HCT116 (cell line): ENCODE measurements around the gene PRKD3. TPM values are rescaled to one million over a fixed set of nuclear protein-coding genes. Genes with fewer than 3 reads are reported as not detected.

Experiments used
- ATAC-seq: fragments of 200-7000 bp; cut with Tn5 transposase; 2 replicates; pipeline ENCODE4 v1.9.1; 2020; ENCODE audit warnings: mild to moderate bottlenecking, moderate library complexity
- BruUV-seq: library from RNA; stranded (reverse); fragments of 400-500 nt; replicated peaks from 2 replicates; lab custom pipeline; 2021; lab: Mats Ljungman, UMichigan
- CTCF ChIA-PET: fragments of 300-600 bp; sonication (Branson Sonifier 250); formaldehyde crosslinking; loops from one replicate; lab custom pipeline; 2021; ENCODE audit warnings: antibody characterized with exemption; lab: Charles Lee
- POLR2A ChIA-PET: fragments of 300-600, 350-600 bp; sonication (Branson Sonifier 250); formaldehyde crosslinking; loops from one replicate; lab custom pipeline; 2021; ENCODE audit warnings: antibody characterized with exemption; lab: Charles Lee
- RAD21 ChIA-PET, 2 experiments: fragments of 300-600 bp; sonication (Branson Sonifier 250); formaldehyde crosslinking; loops; one replicate each; lab custom pipeline; 2023; ENCODE audit warnings: low total read pairs in 2 of 2; ENCODE audit not compliant: uncharacterized antibody in 2 of 2, unreplicated experiment in 2 of 2, low non-redundant PET in 1 of 2; lab: Charles Lee
- DNase-seq: peaks from one replicate; pipeline ENCODE4 v3.0.0-alpha.2; 2010; ENCODE audit warnings: low read depth, low spot score
- H2AFZ ChIP-seq: fragments of 200-600 bp; shearing (Covaris generic), sonication (generic); 2 replicates; pipeline ENCODE4 v1.6.1; 2017; ENCODE audit warnings: low read depth, mixed run types, mixed read lengths, antibody characterized with exemption, low read length; ENCODE audit not compliant: poor library complexity, severe bottlenecking
- H3K27ac ChIP-seq: 2 replicates; pipeline ENCODE4 v1.5.1; 2012; ENCODE audit warnings: low read depth, low read length
- H3K27me3 ChIP-seq: fragments of 200-600 bp; sonication (generic); 2 replicates; pipeline ENCODE4 v1.6.1; 2016; ENCODE audit warnings: mixed run types, low read length, mixed read lengths; ENCODE audit not compliant: insufficient read depth
- H3K36me3 ChIP-seq, 2 experiments: fragments of 200-500 bp in 1 of 2; fragments of 200-600 bp in 1 of 2; sonication (Bioruptor generic) in 1 of 2; sonication (generic) in 1 of 2; 2 replicates each; pipeline versions ENCODE4 v1.5.1 to v1.6.1; 2014 to 2016; ENCODE audit warnings: low read length in 2 of 2, inconsistent platforms in 1 of 2, mixed read lengths in 1 of 2, mixed run types in 1 of 2; ENCODE audit not compliant: insufficient read depth in 2 of 2, control insufficient read depth in 1 of 2
- H3K4me1 ChIP-seq, 2 experiments: fragments of 200-600 bp in 1 of 2; sonication (generic) in 1 of 2; 2 replicates each; pipeline versions ENCODE4 v1.5.1 to v1.6.1; 2012 to 2017; ENCODE audit warnings: low read length in 2 of 2, inconsistent platforms in 1 of 2, mild to moderate bottlenecking in 1 of 2, mixed read lengths in 1 of 2, mixed run types in 1 of 2, moderate library complexity in 1 of 2; ENCODE audit not compliant: insufficient read depth in 2 of 2, control insufficient read depth in 1 of 2
- H3K4me2 ChIP-seq: fragments of 200-600 bp; sonication (generic); 2 replicates; pipeline ENCODE4 v1.6.1; 2017; ENCODE audit warnings: mixed run types, low read length, mixed read lengths
- H3K4me3 ChIP-seq, 2 experiments: fragments of 200-600 bp in 1 of 2; sonication (generic) in 1 of 2; replicated peaks in 1 of 2; 2 replicates each; pipeline ENCODE4 v1.5.1; 2011 to 2016; ENCODE audit warnings: low read length in 2 of 2, control low read depth in 1 of 2, low read depth in 1 of 2, mild to moderate bottlenecking in 1 of 2, mixed read lengths in 1 of 2, mixed run types in 1 of 2
- H3K79me2 ChIP-seq: fragments of 200-600 bp; sonication (generic); 2 replicates; pipeline ENCODE4 v1.6.1; 2017; ENCODE audit warnings: mild to moderate bottlenecking, mixed run types, low read length, moderate library complexity, mixed read lengths; ENCODE audit not compliant: insufficient read depth
- H3K9ac ChIP-seq: fragments of 200-600 bp; sonication (generic); 2 replicates; pipeline ENCODE4 v1.6.1; 2016; ENCODE audit warnings: low read length, mixed read lengths
- H3K9me2 ChIP-seq: fragments of 200-600 bp; sonication (generic), shearing (Covaris generic); 2 replicates; pipeline ENCODE4 v1.6.1; 2017; ENCODE audit warnings: mixed run types, mild to moderate bottlenecking, moderate library complexity; ENCODE audit not compliant: insufficient read depth
- H3K9me3 ChIP-seq, 2 experiments: fragments of 200-500 bp in 1 of 2; fragments of 200-600 bp in 1 of 2; sonication (Bioruptor generic) in 1 of 2; sonication (generic) in 1 of 2; 2 replicates each; pipeline ENCODE4 v1.6.1; 2014 to 2017; ENCODE audit warnings: low read length in 2 of 2, mixed read lengths in 2 of 2, inconsistent platforms in 1 of 2, low read depth in 1 of 2, mild to moderate bottlenecking in 1 of 2, mixed run types in 1 of 2, moderate library complexity in 1 of 2; ENCODE audit not compliant: control insufficient read depth in 1 of 2, insufficient read depth in 1 of 2
- H4K20me1 ChIP-seq: fragments of 200-600 bp; sonication (generic), shearing (Covaris generic); 2 replicates; pipeline ENCODE4 v1.6.1; 2017; ENCODE audit warnings: mixed run types, mild to moderate bottlenecking, moderate library complexity; ENCODE audit not compliant: insufficient read depth
- CBX3 ChIP-seq: IDR thresholded peaks from 2 replicates; pipeline ENCODE4 v1.6.1; 2012; ENCODE audit warnings: low read depth
- CEBPB ChIP-seq: IDR thresholded peaks from 2 replicates; pipeline ENCODE4 v1.6.1; 2012; ENCODE audit warnings: low read depth
- EGR1 ChIP-seq: IDR thresholded peaks from 2 replicates; pipeline ENCODE4 v1.6.1; 2012; ENCODE audit warnings: low read depth
- EZH2 ChIP-seq: fragments of 200-600 bp; sonication (generic); IDR thresholded peaks from 2 replicates; pipeline ENCODE4 v1.6.1; 2017; ENCODE audit warnings: antibody characterized with exemption, mixed run types
- EZH2phosphoT487 ChIP-seq: fragments of 200-600 bp; IDR thresholded peaks from 2 replicates; pipeline ENCODE4 v1.6.1; 2018; ENCODE audit warnings: antibody characterized with exemption, borderline replicate concordance
- FOSL1 ChIP-seq: IDR thresholded peaks from 2 replicates; pipeline ENCODE4 v1.6.1; 2012; ENCODE audit warnings: low read depth
- POLR2A ChIP-seq: IDR thresholded peaks from 2 replicates; pipeline ENCODE4 v1.7.0; 2011; ENCODE audit warnings: borderline replicate concordance; ENCODE audit not compliant: insufficient read depth, insufficient read length; ENCODE audit errors: extremely low read depth
- POLR2AphosphoS5 ChIP-seq: IDR thresholded peaks from 2 replicates; pipeline ENCODE4 v1.6.1; 2011; ENCODE audit warnings: mild to moderate bottlenecking, low read depth, low read length, moderate library complexity
- RAD21 ChIP-seq: IDR thresholded peaks from 2 replicates; pipeline ENCODE4 v1.6.1; 2012; ENCODE audit warnings: low read depth, mild to moderate bottlenecking
- SIN3A ChIP-seq: IDR thresholded peaks from 2 replicates; pipeline ENCODE4 v1.6.1; 2012; ENCODE audit warnings: low read depth
- SRF ChIP-seq: IDR thresholded peaks from 2 replicates; pipeline ENCODE4 v1.6.1; 2012; ENCODE audit warnings: low read depth
- TCF7L2 ChIP-seq: IDR thresholded peaks from 2 replicates; pipeline ENCODE4 v1.7.0; 2011; ENCODE audit warnings: borderline replicate concordance, inconsistent platforms; ENCODE audit not compliant: insufficient read depth, insufficient read length; ENCODE audit errors: extremely low read depth
- ZFX ChIP-seq: fragments of 450-650 bp; IDR thresholded peaks from 2 replicates; pipeline ENCODE4 v1.6.1; 2017
- ZNF274 ChIP-seq: fragments of 200-500 bp; sonication (Bioruptor generic); IDR thresholded peaks from 2 replicates; pipeline ENCODE4 v1.6.1; 2014; ENCODE audit warnings: mild to moderate bottlenecking, low read depth, low read length, inconsistent platforms
- intact Hi-C: fragments of 100-400 bp; cut with micrococcal nuclease; formaldehyde crosslinking; loops from 2 replicates; pipeline ENCODE4 v1.10.0; 2022
- total RNA-seq: library from RNA; stranded (reverse); gene quantifications from one replicate; pipeline ENCODE4 v1.2.1, GENCODE V29; 2021; ENCODE audit not compliant: unreplicated experiment
- TF ChIP-seq, protein P1 (sequence below), 3 experiments: fragments of 200-600 bp in 1 of 3; sonication (generic) in 1 of 3; IDR thresholded peaks in 2 of 3; conservative IDR thresholded peaks in 1 of 3; 2 replicates each; pipeline ENCODE4 v1.5.1; 2012 to 2017; ENCODE audit warnings: low read depth in 2 of 3, low read length in 2 of 3, antibody characterized with exemption in 1 of 3, borderline replicate concordance in 1 of 3, control low read depth in 1 of 3, mild to moderate bottlenecking in 1 of 3, mixed read lengths in 1 of 3, mixed run types in 1 of 3, moderate library complexity in 1 of 3; ENCODE audit not compliant: insufficient read depth in 1 of 3
- TF ChIP-seq, protein P2 (sequence below): IDR thresholded peaks from 2 replicates; pipeline ENCODE4 v1.6.1; 2012; ENCODE audit warnings: low read depth
- TF ChIP-seq, protein P3 (sequence below): IDR thresholded peaks from 2 replicates; pipeline ENCODE4 v1.6.1; 2012
- TF ChIP-seq, protein P4 (sequence below): IDR thresholded peaks from 2 replicates; pipeline ENCODE4 v1.6.1; 2012

PRKD3 gene
- total RNA-seq, 1 experiment from 2014 or later: 13.9 TPM

DNA sequence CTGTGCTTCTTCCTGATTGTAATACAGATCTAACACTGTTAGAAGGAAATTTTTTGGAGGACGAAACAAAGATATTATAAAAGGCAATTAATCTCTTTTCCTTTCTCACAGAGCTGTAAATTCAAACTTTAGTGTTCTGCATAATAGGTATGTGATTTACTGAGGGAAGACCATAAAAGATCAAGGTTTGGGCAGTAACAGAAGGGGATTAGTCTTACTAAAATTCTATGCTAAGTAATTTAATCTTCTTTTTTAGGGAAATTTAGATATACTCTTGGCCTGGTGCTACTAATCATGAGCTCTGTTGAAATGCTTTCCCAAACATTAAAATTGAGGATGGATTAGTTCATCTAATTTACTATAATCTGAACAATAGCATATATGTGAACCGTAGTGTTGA is 11.0 kb upstream of the PRKD3 start (continued):
- TF ChIP-seq, protein P1, sequence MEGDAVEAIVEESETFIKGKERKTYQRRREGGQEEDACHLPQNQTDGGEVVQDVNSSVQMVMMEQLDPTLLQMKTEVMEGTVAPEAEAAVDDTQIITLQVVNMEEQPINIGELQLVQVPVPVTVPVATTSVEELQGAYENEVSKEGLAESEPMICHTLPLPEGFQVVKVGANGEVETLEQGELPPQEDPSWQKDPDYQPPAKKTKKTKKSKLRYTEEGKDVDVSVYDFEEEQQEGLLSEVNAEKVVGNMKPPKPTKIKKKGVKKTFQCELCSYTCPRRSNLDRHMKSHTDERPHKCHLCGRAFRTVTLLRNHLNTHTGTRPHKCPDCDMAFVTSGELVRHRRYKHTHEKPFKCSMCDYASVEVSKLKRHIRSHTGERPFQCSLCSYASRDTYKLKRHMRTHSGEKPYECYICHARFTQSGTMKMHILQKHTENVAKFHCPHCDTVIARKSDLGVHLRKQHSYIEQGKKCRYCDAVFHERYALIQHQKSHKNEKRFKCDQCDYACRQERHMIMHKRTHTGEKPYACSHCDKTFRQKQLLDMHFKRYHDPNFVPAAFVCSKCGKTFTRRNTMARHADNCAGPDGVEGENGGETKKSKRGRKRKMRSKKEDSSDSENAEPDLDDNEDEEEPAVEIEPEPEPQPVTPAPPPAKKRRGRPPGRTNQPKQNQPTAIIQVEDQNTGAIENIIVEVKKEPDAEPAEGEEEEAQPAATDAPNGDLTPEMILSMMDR (IDR thresholded peaks at IDR 0.05 in 2 of 3, conservative IDR thresholded peaks at IDR 0.05 in 1 of 3; ENCODE audit: borderline replicate concordance in 1 of 3, insufficient read depth in 1 of 3, low read depth in 2 of 3, low read length in 2 of 3): no peak
- TF ChIP-seq, protein P2, sequence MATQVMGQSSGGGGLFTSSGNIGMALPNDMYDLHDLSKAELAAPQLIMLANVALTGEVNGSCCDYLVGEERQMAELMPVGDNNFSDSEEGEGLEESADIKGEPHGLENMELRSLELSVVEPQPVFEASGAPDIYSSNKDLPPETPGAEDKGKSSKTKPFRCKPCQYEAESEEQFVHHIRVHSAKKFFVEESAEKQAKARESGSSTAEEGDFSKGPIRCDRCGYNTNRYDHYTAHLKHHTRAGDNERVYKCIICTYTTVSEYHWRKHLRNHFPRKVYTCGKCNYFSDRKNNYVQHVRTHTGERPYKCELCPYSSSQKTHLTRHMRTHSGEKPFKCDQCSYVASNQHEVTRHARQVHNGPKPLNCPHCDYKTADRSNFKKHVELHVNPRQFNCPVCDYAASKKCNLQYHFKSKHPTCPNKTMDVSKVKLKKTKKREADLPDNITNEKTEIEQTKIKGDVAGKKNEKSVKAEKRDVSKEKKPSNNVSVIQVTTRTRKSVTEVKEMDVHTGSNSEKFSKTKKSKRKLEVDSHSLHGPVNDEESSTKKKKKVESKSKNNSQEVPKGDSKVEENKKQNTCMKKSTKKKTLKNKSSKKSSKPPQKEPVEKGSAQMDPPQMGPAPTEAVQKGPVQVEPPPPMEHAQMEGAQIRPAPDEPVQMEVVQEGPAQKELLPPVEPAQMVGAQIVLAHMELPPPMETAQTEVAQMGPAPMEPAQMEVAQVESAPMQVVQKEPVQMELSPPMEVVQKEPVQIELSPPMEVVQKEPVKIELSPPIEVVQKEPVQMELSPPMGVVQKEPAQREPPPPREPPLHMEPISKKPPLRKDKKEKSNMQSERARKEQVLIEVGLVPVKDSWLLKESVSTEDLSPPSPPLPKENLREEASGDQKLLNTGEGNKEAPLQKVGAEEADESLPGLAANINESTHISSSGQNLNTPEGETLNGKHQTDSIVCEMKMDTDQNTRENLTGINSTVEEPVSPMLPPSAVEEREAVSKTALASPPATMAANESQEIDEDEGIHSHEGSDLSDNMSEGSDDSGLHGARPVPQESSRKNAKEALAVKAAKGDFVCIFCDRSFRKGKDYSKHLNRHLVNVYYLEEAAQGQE: no peak

DNA sequence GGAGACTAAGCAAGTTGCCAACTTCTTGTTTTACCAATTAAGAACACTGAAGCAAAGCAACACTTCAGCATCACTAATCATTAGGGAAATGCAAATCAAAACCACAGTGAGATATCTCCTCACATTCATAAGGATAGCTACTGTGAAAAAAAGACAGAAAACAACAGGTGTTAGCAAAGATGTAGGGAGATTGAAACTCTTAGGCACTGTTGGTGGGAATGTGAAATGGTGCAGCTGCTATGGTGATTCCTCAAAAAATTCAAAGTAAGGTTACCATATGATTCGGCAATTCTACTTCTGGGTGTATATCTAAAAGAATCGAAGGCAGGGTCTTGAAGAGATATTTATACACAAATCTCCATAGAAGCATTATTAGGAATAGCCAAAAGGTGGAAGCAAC is 8.6 kb upstream of the PRKD3 start:
- no TSS peak for BruUV-seq
- no peak for TF ChIP-seq ZNF274
- TF ChIP-seq, protein P2: no peak
- TF ChIP-seq EZH2phosphoT487: no peak
- TF ChIP-seq FOSL1: no peak
- no peak for TF ChIP-seq TCF7L2
- no peak for TF ChIP-seq EZH2
- TF ChIP-seq CEBPB: no peak
- no peak for TF ChIP-seq POLR2A
- TF ChIP-seq EGR1: no peak
- TF ChIP-seq ZFX: no peak
- no peak for TF ChIP-seq SIN3A
- TF ChIP-seq SRF: no peak
- TF ChIP-seq, protein P3, sequence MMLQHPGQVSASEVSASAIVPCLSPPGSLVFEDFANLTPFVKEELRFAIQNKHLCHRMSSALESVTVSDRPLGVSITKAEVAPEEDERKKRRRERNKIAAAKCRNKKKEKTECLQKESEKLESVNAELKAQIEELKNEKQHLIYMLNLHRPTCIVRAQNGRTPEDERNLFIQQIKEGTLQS: no peak
- TF ChIP-seq CBX3: no peak
- TF ChIP-seq, protein P4, sequence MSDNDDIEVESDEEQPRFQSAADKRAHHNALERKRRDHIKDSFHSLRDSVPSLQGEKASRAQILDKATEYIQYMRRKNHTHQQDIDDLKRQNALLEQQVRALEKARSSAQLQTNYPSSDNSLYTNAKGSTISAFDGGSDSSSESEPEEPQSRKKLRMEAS: no peak
- TF ChIP-seq RAD21: no peak
- no peak for TF ChIP-seq POLR2AphosphoS5

More for the DNA sequence above, 8.6 kb upstream of the PRKD3 start:
- Histone ChIP-seq H3K27me3 (no peaks in the 10 kb centered on the region), H3K27ac (no peak overlapping the region), H3K36me3 (no peaks in the 10 kb centered on the region), H2AFZ (no peak overlapping the region), H3K4me3 (no peak overlapping the region), H3K9me2 (no peaks in the 10 kb centered on the region), H3K79me2 (no peaks in the 10 kb centered on the region), H4K20me1 (no peaks in the 10 kb centered on the region), H3K4me1 (no peaks in the 10 kb centered on the region), H3K4me2 (no peak overlapping the region), H3K9ac (no peak overlapping the region), H3K9me3 (no peaks in the 10 kb centered on the region)
- intact Hi-C loops: no loop called here
- ATAC-seq (no peak), DNase-seq (no peak)
- ChIA-PET RAD21 (no interaction called here), CTCF (no interaction called here), POLR2A (no interaction called here)
